ENCODE data around the gene PCBP4. TPM values are rescaled to one million over a fixed set of nuclear protein-coding genes. Genes with fewer than 3 reads are reported as not detected.

Gene PCBP4
- total RNA-seq, 2 donors from 2014 or later, result 73.8 to 119 TPM

DNA sequence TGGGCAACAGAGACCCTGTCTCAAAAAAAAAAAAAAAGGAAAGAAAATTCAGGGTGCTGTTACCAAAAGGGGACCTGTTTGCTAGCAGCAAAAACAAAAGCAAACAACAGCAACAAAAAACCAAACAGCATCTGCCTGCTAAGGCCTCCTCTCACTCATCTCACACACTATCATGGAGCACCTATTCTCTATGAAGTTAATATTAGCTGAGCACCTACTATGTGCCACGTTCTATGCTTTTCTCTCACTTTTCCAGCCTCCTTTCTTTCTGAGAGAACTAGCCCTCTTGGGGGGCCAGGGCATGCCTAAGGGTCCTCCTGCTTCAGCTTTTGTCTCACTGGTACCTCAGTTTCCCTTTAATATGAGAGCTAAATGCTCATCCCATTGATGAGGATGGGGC is 12.5 kb downstream of the PCBP4 start:
- Histone ChIP-seq H3K27ac (no peak overlapping the region), H3K4me1 (peaks cover 0 to 19% of the 10 kb centered on the region in 2 donors), H3K9me3 (no peaks in the 10 kb centered on the region), H3K36me3 (peaks cover 27% of the 10 kb centered on the region), H3K27me3 (no peaks in the 10 kb centered on the region), H3K4me3 (no peak overlapping the region)
- no peak for DNase-seq (ENCODE audit: low spot score)
- TF ChIP-seq, protein P1, sequence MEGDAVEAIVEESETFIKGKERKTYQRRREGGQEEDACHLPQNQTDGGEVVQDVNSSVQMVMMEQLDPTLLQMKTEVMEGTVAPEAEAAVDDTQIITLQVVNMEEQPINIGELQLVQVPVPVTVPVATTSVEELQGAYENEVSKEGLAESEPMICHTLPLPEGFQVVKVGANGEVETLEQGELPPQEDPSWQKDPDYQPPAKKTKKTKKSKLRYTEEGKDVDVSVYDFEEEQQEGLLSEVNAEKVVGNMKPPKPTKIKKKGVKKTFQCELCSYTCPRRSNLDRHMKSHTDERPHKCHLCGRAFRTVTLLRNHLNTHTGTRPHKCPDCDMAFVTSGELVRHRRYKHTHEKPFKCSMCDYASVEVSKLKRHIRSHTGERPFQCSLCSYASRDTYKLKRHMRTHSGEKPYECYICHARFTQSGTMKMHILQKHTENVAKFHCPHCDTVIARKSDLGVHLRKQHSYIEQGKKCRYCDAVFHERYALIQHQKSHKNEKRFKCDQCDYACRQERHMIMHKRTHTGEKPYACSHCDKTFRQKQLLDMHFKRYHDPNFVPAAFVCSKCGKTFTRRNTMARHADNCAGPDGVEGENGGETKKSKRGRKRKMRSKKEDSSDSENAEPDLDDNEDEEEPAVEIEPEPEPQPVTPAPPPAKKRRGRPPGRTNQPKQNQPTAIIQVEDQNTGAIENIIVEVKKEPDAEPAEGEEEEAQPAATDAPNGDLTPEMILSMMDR (IDR thresholded peaks at IDR 0.05), result no peak

DNA sequence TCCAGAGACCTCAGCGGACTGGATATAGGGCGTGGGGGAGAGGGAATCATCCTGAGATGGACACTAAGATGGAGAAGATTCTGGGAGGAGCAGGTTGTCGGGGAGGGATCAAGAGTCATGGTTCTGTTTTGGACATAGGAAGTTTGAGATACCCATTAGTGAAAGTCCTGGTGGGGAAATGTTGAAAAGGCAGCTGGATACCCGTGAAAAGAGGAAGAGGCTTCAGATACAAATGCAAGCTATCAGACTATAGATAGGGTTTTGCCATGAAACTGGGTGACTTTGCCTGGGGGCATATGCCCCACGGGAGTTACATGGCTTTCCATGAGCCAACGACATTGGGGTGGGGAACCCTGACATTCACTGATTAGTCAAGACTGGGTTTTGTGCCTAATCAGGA is 13.1 kb downstream of the PCBP4 start:
- peaks cover 0 to 19% of the 10 kb centered on the region in 2 donors for H3K4me1 ChIP-seq
- H3K27ac ChIP-seq, result no peak overlapping the region
- TF ChIP-seq, protein P1 (IDR thresholded peaks at IDR 0.05), result no peak
- no peak for DNase-seq (ENCODE audit: low spot score)
- H3K4me3 ChIP-seq, result no peak overlapping the region
- H3K27me3 ChIP-seq, result no peaks in the 10 kb centered on the region
- peaks cover 21% of the 10 kb centered on the region for H3K36me3 ChIP-seq
- no peaks in the 10 kb centered on the region for H3K9me3 ChIP-seq

DNA sequence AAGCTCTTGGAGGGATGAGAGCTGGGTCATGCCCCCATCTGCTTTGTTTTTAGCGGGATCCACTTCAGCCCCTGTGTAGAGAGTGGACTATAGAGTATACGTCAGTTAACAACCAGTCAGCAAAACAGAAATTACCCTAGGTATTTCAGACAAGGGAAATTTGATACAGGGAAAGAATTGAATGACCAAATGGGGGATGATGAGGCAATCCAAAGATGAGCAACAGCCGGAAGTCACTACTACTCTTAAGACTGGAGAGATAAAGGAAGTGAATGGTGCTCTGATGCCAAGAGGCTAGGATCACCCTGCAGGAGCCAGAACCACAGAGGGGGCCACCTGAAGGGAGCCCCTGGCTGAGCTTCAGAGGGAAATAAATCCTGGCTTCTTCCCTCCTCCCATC is 13.8 kb downstream of the PCBP4 start:
- Histone ChIP-seq H3K9me3 (no peaks in the 10 kb centered on the region), H3K27ac (no peak overlapping the region), H3K36me3 (peaks cover 15% of the 10 kb centered on the region), H3K27me3 (no peaks in the 10 kb centered on the region), H3K4me3 (no peak overlapping the region), H3K4me1 (peaks cover 0 to 19% of the 10 kb centered on the region in 2 donors)
- TF ChIP-seq, protein P1 (IDR thresholded peaks at IDR 0.05), result no peak
- no peak for DNase-seq (ENCODE audit: low spot score)

DNA sequence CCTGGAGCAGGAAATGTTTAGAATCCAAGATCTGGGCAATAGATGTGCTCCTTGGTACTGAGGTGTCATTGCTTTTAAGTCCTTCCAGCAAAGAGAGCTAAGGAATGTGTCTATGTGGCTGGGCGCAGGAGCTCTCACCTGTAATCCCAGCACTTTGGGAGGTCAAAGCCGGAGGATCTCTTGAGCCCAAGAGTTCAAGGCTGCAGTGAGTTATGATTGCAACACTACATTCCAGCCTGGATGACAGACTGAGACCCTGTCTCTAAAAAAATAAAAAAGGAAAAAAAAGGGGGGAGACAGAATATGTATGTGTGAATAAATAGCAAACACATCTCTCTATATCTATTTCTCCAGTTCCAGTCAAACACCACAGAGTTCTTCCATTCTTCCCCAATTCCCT is 16.4 kb downstream of the PCBP4 start:
- no peaks in the 10 kb centered on the region for H3K27me3 ChIP-seq
- TF ChIP-seq, protein P1 (IDR thresholded peaks at IDR 0.05), result no peak
- H3K9me3 ChIP-seq, result no peaks in the 10 kb centered on the region
- no peaks in the 10 kb centered on the region for H3K36me3 ChIP-seq
- H3K4me1 ChIP-seq, result peaks cover 0 to 11% of the 10 kb centered on the region in 2 donors
- DNase-seq (ENCODE audit: low spot score), result no peak
- H3K4me3 ChIP-seq, result no peak overlapping the region
- no peak overlapping the region for H3K27ac ChIP-seq

DNA sequence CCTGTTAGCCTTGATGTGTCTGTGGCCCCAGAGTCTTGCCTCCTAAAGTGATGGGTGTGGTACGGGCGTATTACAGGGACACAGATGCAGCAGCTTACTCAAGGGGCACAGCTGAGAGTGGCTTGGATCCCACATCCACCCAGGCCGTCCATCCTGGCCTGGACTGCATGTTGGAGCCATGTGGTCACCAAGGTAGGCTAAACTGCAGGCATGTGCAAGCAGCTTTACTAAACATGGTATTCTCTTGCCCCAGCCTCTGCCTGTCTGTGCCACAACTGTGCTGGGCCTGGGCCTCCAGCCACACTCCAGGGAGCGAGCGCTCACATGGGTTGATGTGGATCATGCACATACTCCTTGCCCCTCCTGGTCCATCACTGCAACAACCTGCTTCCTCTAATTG is 18.1 kb downstream of the PCBP4 start:
- no peaks in the 10 kb centered on the region for H3K4me1 ChIP-seq
- no peak overlapping the region for H3K4me3 ChIP-seq
- no peaks in the 10 kb centered on the region for H3K36me3 ChIP-seq
- TF ChIP-seq, protein P1 (IDR thresholded peaks at IDR 0.05), result no peak
- no peaks in the 10 kb centered on the region for H3K9me3 ChIP-seq
- H3K27me3 ChIP-seq, result no peaks in the 10 kb centered on the region
- H3K27ac ChIP-seq, result no peak overlapping the region
- no peak for DNase-seq (ENCODE audit: low spot score)

DNA sequence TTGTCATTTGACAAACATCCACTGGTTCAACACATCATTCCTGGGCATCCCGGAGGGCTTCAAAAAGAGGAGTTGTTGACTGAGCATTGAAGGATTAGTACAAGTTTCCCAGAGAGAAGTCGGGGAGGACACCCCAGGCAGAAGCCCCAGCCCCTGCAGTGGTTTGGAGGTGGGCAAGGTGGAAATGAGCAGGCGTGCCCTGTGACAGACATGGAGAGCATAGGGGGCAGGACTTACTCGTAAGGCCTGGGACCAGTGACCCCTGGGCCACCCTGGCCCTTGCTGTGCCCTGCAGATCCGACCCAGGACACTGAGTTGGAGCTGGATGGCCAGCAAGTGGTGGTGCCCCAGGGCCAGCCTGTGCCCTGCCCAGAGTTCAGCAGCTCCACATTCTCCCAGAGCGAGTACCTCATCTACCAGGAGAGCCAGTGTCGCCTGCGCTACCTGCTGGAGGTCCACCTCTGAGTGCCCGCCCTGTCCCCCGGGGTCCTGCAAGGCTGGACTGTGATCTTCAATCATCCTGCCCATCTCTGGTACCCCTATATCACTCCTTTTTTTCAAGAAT is 19.2 kb downstream of the PCBP4 start:
- Histone ChIP-seq H3K27me3 (no peaks in the 10 kb centered on the region), H3K4me1 (peaks cover 0 to 5% of the 10 kb centered on the region in 2 donors), H3K36me3 (no peaks in the 10 kb centered on the region), H3K9me3 (no peaks in the 10 kb centered on the region), H3K27ac (no peak overlapping the region), H3K4me3 (no peak overlapping the region)
- TF ChIP-seq, protein P1 (IDR thresholded peaks at IDR 0.05), result no peak
- no peak for DNase-seq (ENCODE audit: low spot score)

Measured in right atrium auricular region (tissue), 2 donors.